SU-DHL-6 (cell line): Measurements from ENCODE around the gene JAK3.

Experiments used
- H2AFZ ChIP-seq: fragments of 200-600 bp; sonication (generic); 2 replicates; pipeline ENCODE4 v1.6.1; 2014; ENCODE audit warnings: low read depth, mild to moderate bottlenecking, moderate library complexity, mixed read lengths, antibody characterized with exemption, low read length; ENCODE audit not compliant: severe bottlenecking
- H3F3A ChIP-seq: fragments of 200-600 bp; shearing (Covaris generic); 2 replicates; pipeline ENCODE4 v1.6.0; 2016; ENCODE audit warnings: antibody characterized with exemption, mild to moderate bottlenecking; ENCODE audit not compliant: insufficient read depth
- H3K27ac ChIP-seq: fragments of 200-600 bp; sonication (generic); 2 replicates; pipeline ENCODE4 v1.5.1; 2016; ENCODE audit warnings: low read depth, mild to moderate bottlenecking, low read length, moderate library complexity, mixed read lengths
- H3K27me3 ChIP-seq: fragments of 200-600 bp; sonication (generic), shearing (Covaris generic); 2 replicates; pipeline ENCODE4 v1.6.0; 2014; ENCODE audit warnings: mild to moderate bottlenecking, low read length
- H3K36me3 ChIP-seq: fragments of 200-600 bp; sonication (generic); 2 replicates; pipeline ENCODE4 v1.6.1; 2014; ENCODE audit warnings: mild to moderate bottlenecking, low read length, mixed read lengths
- H3K4me2 ChIP-seq: fragments of 300-600, 200-600 bp; shearing (Covaris generic), sonication (generic); 2 replicates; pipeline ENCODE4 v1.6.0; 2014; ENCODE audit warnings: low read length, low read depth, mild to moderate bottlenecking; ENCODE audit not compliant: poor library complexity, severe bottlenecking
- H3K4me3 ChIP-seq: fragments of 200-600 bp; sonication (generic); 2 replicates; pipeline ENCODE4 v1.5.1; 2014; ENCODE audit warnings: antibody characterized with exemption, low read length, mild to moderate bottlenecking, mixed read lengths; ENCODE audit not compliant: insufficient read depth, poor library complexity, severe bottlenecking
- H3K79me2 ChIP-seq: fragments of 200-600 bp; sonication (generic); 2 replicates; pipeline ENCODE4 v1.6.1; 2014; ENCODE audit warnings: mild to moderate bottlenecking, low read length, moderate library complexity; ENCODE audit not compliant: insufficient read depth
- H3K9ac ChIP-seq: fragments of 200-600 bp; sonication (generic); 2 replicates; pipeline ENCODE4 v1.7.0; 2014; ENCODE audit warnings: mild to moderate bottlenecking, low read length
- H3K9me2 ChIP-seq: fragments of 200-600 bp; sonication (generic); replicated peaks from 2 replicates; pipeline ENCODE4 v1.6.1; 2014; ENCODE audit warnings: low read length; ENCODE audit not compliant: insufficient read depth
- H3K9me3 ChIP-seq: fragments of 200-600 bp; sonication (generic); 2 replicates; pipeline ENCODE4 v1.6.1; 2014; ENCODE audit warnings: low read length, mixed read lengths; ENCODE audit not compliant: insufficient read depth
- H4K20me1 ChIP-seq: fragments of 200-600 bp; sonication (generic); 2 replicates; pipeline ENCODE4 v1.6.1; 2014; ENCODE audit warnings: low read depth, mild to moderate bottlenecking, antibody characterized with exemption, low read length, moderate library complexity, mixed read lengths
- CTCF ChIP-seq: fragments of 200-600 bp; sonication (generic); IDR thresholded peaks from one replicate; pipeline ENCODE4 v1.5.1; 2017; ENCODE audit warnings: antibody characterized with exemption, mild to moderate bottlenecking, low read length, moderate library complexity; ENCODE audit not compliant: insufficient read depth, poor library complexity, severe bottlenecking
- EZH2phosphoT487 ChIP-seq: fragments of 200-600 bp; sonication (generic), shearing (Covaris generic); conservative IDR thresholded peaks from 2 replicates; pipeline ENCODE4 v1.6.1; 2018; ENCODE audit warnings: mild to moderate bottlenecking, antibody characterized with exemption, low read length, moderate library complexity, mixed read lengths

Gene JAK3

GRCh38 chr19:17846146-17846545, 1.6 kb downstream of the JAK3 start:
- H3K4me3 ChIP-seq, result no peak overlapping the region

GRCh38 chr19:17843908-17844490, 3.8 kb downstream of the JAK3 start:
- Histone ChIP-seq H3K9ac (no peak overlapping the region), H2AFZ (no peak overlapping the region), H4K20me1 (no peaks in the 10 kb centered on the region), H3K27me3 (no peaks in the 10 kb centered on the region), H3K79me2 (no peaks in the 10 kb centered on the region), H3K4me2 (no peak overlapping the region), H3K9me2 (no peaks in the 10 kb centered on the region), H3K4me3 (no peak overlapping the region), H3K27ac (no peak overlapping the region), H3K36me3 (no peaks in the 10 kb centered on the region), H3K9me3 (no peaks in the 10 kb centered on the region), H3F3A (no peaks in the 10 kb centered on the region)
- TF ChIP-seq EZH2phosphoT487 (no peak), CTCF (no peak)

More at GRCh38 chr19:17846146-17846545, 1.6 kb downstream of the JAK3 start:
- Histone ChIP-seq H3K9ac (no peak overlapping the region), H3K79me2 (no peaks in the 10 kb centered on the region), H4K20me1 (no peaks in the 10 kb centered on the region), H3K9me3 (no peaks in the 10 kb centered on the region), H3F3A (no peaks in the 10 kb centered on the region), H3K4me2 (no peak overlapping the region), H3K36me3 (no peaks in the 10 kb centered on the region), H3K9me2 (no peaks in the 10 kb centered on the region), H3K27me3 (no peaks in the 10 kb centered on the region), H3K27ac (no peak overlapping the region), H2AFZ (no peak overlapping the region)
- no peak for TF ChIP-seq EZH2phosphoT487
- no peak for TF ChIP-seq CTCF

- Histone ChIP-seq H3K4me3 (no peak overlapping the region), H3K27me3 (no peaks in the 10 kb centered on the region), H3K36me3 (no peaks in the 10 kb centered on the region), H3K9ac (no peak overlapping the region), H3F3A (no peaks in the 10 kb centered on the region), H3K27ac (no peak overlapping the region), H2AFZ (no peak overlapping the region), H3K79me2 (no peaks in the 10 kb centered on the region), H3K9me2 (no peaks in the 10 kb centered on the region), H3K9me3 (no peaks in the 10 kb centered on the region), H4K20me1 (no peaks in the 10 kb centered on the region), H3K4me2 (no peak overlapping the region)
- no peak for TF ChIP-seq CTCF
- no peak for TF ChIP-seq EZH2phosphoT487
Measured at GRCh38 chr19:17843292-17843827, 4.4 kb downstream of the JAK3 start.
